ENCODE measurements around the gene UNC5B. TPM values are rescaled to one million over a fixed set of nuclear protein-coding genes. Genes with fewer than 3 reads are reported as not detected.

UNC5B gene
- total RNA-seq (2022) = 80.5 and 82.4 TPM in 2 replicates
- percentile 83 among the genes with signal in this experiment for Bru-seq, nascent RNA
- percentile 81 among the genes with signal in this experiment for BruChase-seq, experiment 1, labeled RNA remaining after a 6-hour chase
- BruChase-seq, experiment 2, labeled RNA remaining after a 2-hour chase = percentile 76 among the genes with signal in this experiment
- long read RNA-seq, full-length matches to known transcripts = 33 of 293 reads
- long read RNA-seq, partial matches to known transcripts = 250 of 293 reads
- long read RNA-seq, other reads (novel, unspliced or antisense) = 10 of 293 reads

DNA sequence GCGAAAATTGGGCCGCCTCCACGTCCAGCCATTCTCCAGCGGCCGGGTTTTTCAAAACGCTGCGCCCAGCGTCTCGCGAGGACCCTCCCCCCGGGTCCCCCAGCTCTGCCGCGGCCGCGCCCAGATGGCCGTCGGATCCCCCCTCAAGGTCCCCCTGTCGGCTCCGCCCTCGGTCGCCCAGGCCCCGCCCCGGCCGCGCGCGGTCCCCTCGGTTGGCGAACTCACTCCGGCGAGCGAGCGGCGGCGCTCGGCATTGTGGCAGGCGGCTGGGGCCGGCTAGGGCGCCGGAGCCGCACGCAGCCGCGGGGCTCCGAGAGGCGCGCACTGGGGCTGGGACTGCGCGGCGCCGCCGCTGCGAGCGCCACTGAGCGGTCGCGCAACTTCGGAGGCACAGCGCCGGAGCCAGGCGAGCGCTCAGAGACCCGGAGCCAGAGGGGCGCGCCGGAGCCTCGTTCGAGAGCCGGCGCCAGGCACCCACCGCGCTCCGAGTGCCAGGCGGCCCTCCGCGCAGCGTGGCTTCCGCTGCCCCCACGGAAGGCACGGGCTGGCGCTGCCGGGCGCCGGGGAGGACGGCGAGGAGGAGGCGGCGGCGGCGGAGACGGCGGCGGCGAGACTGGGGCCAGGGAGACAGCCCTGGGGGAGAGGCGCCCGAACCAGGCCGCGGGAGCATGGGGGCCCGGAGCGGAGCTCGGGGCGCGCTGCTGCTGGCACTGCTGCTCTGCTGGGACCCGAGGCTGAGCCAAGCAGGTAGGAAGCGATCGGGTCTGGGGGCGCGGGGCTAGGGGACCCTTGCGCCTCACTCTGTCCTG lies at the start of gene UNC5B:
UNC5B (plus strand) TSS at position 253 of the 809 bp plus-strand sequence; CDS start at position 669, 416 bp downstream.
- POLR2A ChIA-PET = interaction anchor here (0.6 to 9.3 kb wide), 10 partner anchors 23 to 310 kb away, joined by 3 to 146 read pairs (median 5); no protein-coding TSS in a partner anchor
- no TSS peak for BruUV-seq (replicated peaks)
- Mint-ChIP-seq H3K27me3 (ENCODE audit: insufficient read depth, unreplicated experiment) (peaks cover 26% of the 10 kb centered on the region), H3K4me3 (ENCODE audit: unreplicated experiment) (peak within 1 kb of the TSS; percentile 64), H3K9me3 (ENCODE audit: unreplicated experiment) (no peaks in the 10 kb centered on the region), H3K36me3 (ENCODE audit: insufficient read depth, unreplicated experiment) (peaks cover 5% of the 10 kb centered on the region), H3K4me1 (ENCODE audit: insufficient read depth, unreplicated experiment) (peaks cover 20% of the 10 kb centered on the region), H3K27ac (ENCODE audit: low read depth, unreplicated experiment) (no peak within 1 kb of the TSS)
- peak; percentile 24 for TF ChIP-seq CTCF (IDR thresholded peaks at IDR 0.05; ENCODE audit: unreplicated experiment)
- CTCF ChIA-PET = interaction anchor here (0.6 to 4.5 kb wide), 12 partner anchors 12 to 287 kb away, joined by 3 to 44 read pairs (median 3); no protein-coding TSS in a partner anchor
- intact Hi-C loops (cut with micrococcal nuclease) = loop anchor here (1.0 to 5.0 kb wide), 4 partner anchors 56 to 660 kb away; partner anchors contain the start of gene SGPL1
- DNase-seq (ENCODE audit: unreplicated experiment) = peak; percentile 88

DNA sequence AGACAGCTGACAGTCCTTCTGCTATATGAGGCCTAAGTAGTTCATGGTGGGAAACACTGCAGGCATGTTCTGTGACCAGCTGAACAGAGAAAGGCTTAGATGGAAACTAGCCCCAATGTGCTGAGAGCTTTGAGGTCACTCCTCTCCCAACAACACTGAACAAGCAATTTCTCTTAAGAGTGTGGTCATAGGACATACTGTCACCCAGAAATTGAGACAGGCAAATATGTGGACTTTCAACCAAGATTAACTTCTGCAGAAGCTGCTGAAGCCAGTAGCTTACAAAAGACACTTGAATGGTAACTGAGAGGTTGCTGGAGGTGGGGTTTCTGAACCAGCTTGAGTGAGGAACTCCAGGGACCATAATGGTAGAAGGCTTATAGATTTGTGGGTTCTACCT lies 38.9 kb upstream of the UNC5B start:
- Mint-ChIP-seq H3K9me3 (ENCODE audit: unreplicated experiment) (no peaks in the 10 kb centered on the region), H3K4me1 (ENCODE audit: insufficient read depth, unreplicated experiment) (no peaks in the 10 kb centered on the region), H3K27ac (ENCODE audit: low read depth, unreplicated experiment) (no peak overlapping the region), H3K27me3 (ENCODE audit: insufficient read depth, unreplicated experiment) (peaks cover 44% of the 10 kb centered on the region), H3K36me3 (ENCODE audit: insufficient read depth, unreplicated experiment) (no peaks in the 10 kb centered on the region), H3K4me3 (ENCODE audit: unreplicated experiment) (no peak overlapping the region)
- no peak for TF ChIP-seq CTCF (IDR thresholded peaks at IDR 0.05; ENCODE audit: unreplicated experiment)
- POLR2A ChIA-PET = no interaction called here
- CTCF ChIA-PET = interaction anchor here (0.5 to 1.0 kb wide), 3 partner anchors 17 to 436 kb away, joined by 3 read pairs; no protein-coding TSS in a partner anchor
- no peak for DNase-seq (ENCODE audit: unreplicated experiment)
- intact Hi-C loops (cut with micrococcal nuclease) = no loop called here
- BruUV-seq (replicated peaks) = no TSS peak

- BruUV-seq (replicated peaks) = no TSS peak
- Mint-ChIP-seq H3K9me3 (ENCODE audit: unreplicated experiment) (no peaks in the 10 kb centered on the region), H3K4me1 (ENCODE audit: insufficient read depth, unreplicated experiment) (no peaks in the 10 kb centered on the region), H3K27me3 (ENCODE audit: insufficient read depth, unreplicated experiment) (peaks cover 33% of the 10 kb centered on the region), H3K4me3 (ENCODE audit: unreplicated experiment) (no peak overlapping the region), H3K27ac (ENCODE audit: low read depth, unreplicated experiment) (no peak overlapping the region), H3K36me3 (ENCODE audit: insufficient read depth, unreplicated experiment) (no peaks in the 10 kb centered on the region)
- intact Hi-C loops (cut with micrococcal nuclease) = no loop called here
- no peak for TF ChIP-seq CTCF (IDR thresholded peaks at IDR 0.05; ENCODE audit: unreplicated experiment)
- CTCF ChIA-PET = no interaction called here
- POLR2A ChIA-PET = no interaction called here
- no peak for DNase-seq (ENCODE audit: unreplicated experiment)
These were observed 35.7 kb upstream of the UNC5B start for GRCh38 chr10:71176661-71177060.

DNA sequence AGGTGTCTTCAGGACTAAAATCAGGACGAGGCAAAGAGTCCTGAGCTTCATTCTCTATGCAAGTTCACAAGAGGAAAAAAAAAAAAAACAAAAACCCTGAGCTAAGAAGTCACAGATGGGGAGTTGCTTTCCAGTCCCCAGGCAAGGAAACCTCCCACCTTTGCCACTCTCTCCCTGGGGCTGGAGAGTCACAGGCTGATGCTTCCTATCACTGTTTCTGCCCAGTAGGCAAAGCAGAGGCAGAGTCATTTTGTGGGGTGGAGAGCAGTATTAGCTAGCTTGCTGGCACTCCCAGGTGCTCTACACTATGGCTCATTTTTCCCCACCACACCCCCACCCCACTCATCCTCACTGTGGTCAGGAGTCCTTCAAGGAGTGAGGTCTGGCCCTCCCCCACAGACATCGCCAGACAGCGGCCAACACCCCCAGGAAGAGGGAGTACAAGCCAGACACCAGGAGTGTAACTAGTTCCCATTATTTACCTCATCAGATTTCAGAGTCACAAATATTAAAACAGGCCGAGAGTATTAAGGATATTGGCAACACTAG lies 34.6 kb upstream of the UNC5B start:
- intact Hi-C loops (cut with micrococcal nuclease) = no loop called here
- no peak for DNase-seq (ENCODE audit: unreplicated experiment)
- ChIA-PET CTCF (interaction anchor here (0.6 to 1.4 kb wide), 3 partner anchors 91 to 251 kb away, joined by 3 to 4 read pairs (median 3); no protein-coding TSS in a partner anchor), POLR2A (no interaction called here)
- Mint-ChIP-seq H3K27ac (ENCODE audit: low read depth, unreplicated experiment) (no peak overlapping the region), H3K36me3 (ENCODE audit: insufficient read depth, unreplicated experiment) (no peaks in the 10 kb centered on the region), H3K9me3 (ENCODE audit: unreplicated experiment) (no peaks in the 10 kb centered on the region), H3K4me1 (ENCODE audit: insufficient read depth, unreplicated experiment) (no peaks in the 10 kb centered on the region), H3K27me3 (ENCODE audit: insufficient read depth, unreplicated experiment) (peaks cover 28% of the 10 kb centered on the region), H3K4me3 (ENCODE audit: unreplicated experiment) (no peak overlapping the region)
- BruUV-seq (replicated peaks) = no TSS peak
- no peak for TF ChIP-seq CTCF (IDR thresholded peaks at IDR 0.05; ENCODE audit: unreplicated experiment)

Measured in MCF 10A (cell line).